GM12878 (cell line): ENCODE data around the gene INSC. TPM values are rescaled to one million over a fixed set of nuclear protein-coding genes. Genes with fewer than 3 reads are reported as not detected.

Experiments
- ATAC-seq: fragments of 200-7000 bp; cut with Tn5 transposase; 3 replicates; pipeline ENCODE4 v1.9.1; 2020; ENCODE audit warnings: mild to moderate bottlenecking, moderate library complexity
- BruUV-seq: library from RNA; stranded (reverse); fragments of 400-500 nt; replicated peaks from 2 replicates; lab custom pipeline; 2021; lab: Mats Ljungman, UMichigan
- CTCF ChIA-PET: fragments of 300-600 bp; sonication (Branson Sonifier 250); formaldehyde crosslinking; extraction: SDS; loops from one replicate; lab custom pipeline; 2021; ENCODE audit warnings: inconsistent platforms; lab: Yijun Ruan, JAX
- POLR2A ChIA-PET: fragments of 350-600 bp; formaldehyde crosslinking; extraction: SDS; loops from one replicate; lab custom pipeline; 2021; ENCODE audit warnings: inconsistent platforms; lab: Charles Lee
- RAD21 ChIA-PET: fragments of 300-600 bp; sonication (Branson Sonifier 250); formaldehyde crosslinking; loops from one replicate; lab custom pipeline; 2023; ENCODE audit warnings: antibody characterized with exemption; ENCODE audit not compliant: unreplicated experiment; lab: Charles Lee
- SMC1A ChIA-PET: fragments of 300-600 bp; sonication (Branson Sonifier 250); formaldehyde crosslinking; loops from one replicate; lab custom pipeline; 2023; ENCODE audit not compliant: unreplicated experiment, uncharacterized antibody; lab: Charles Lee
- DNase-seq: peaks from one replicate; pipeline ENCODE4 v3.0.0-alpha.2; 2011; ENCODE audit warnings: low read depth, low spot score
- FAIRE-seq: peaks from 3 replicates; lab custom pipeline; 2011; peaks lifted over from hg19 to GRCh38; lab: Jason Lieb, UNC
- H2AFZ ChIP-seq: 2 replicates; pipeline ENCODE4 v1.6.0; 2011; ENCODE audit warnings: low read depth, low read length, control low read depth; ENCODE audit not compliant: control insufficient read depth
- H3K27ac ChIP-seq: 2 replicates; pipeline ENCODE4 v1.5.1; 2011; ENCODE audit warnings: control low read depth; ENCODE audit not compliant: control insufficient read depth, insufficient read depth
- H3K27me3 ChIP-seq, 2 experiments: replicated peaks in 1 of 2; 2 replicates each; pipeline versions ENCODE4 v1.6.0 to v1.6.1; 2011; ENCODE audit warnings: low read length in 1 of 2; ENCODE audit not compliant: control insufficient read depth in 2 of 2, insufficient read depth in 2 of 2
- H3K36me3 ChIP-seq, 2 experiments: 2 replicates each; pipeline ENCODE4 v1.5.1; 2011; ENCODE audit warnings: low read length in 1 of 2; ENCODE audit not compliant: control insufficient read depth in 2 of 2, insufficient read depth in 2 of 2
- H3K4me1 ChIP-seq: 2 replicates; pipeline ENCODE4 v1.6.1; 2011; ENCODE audit warnings: mild to moderate bottlenecking, low read length, moderate library complexity, mixed read lengths; ENCODE audit not compliant: control insufficient read depth, insufficient read depth
- H3K4me2 ChIP-seq: 2 replicates; pipeline ENCODE4 v1.6.0; 2011; ENCODE audit warnings: control low read depth; ENCODE audit not compliant: control insufficient read depth, insufficient read depth
- H3K4me3 ChIP-seq: fragments of 200-600 bp; sonication (generic); 2 replicates; pipeline ENCODE4 v1.5.1; 2016
- H3K79me2 ChIP-seq: 2 replicates; pipeline ENCODE4 v1.6.0; 2011; ENCODE audit warnings: low read length; ENCODE audit not compliant: control insufficient read depth, insufficient read depth
- H3K9ac ChIP-seq: 2 replicates; pipeline ENCODE4 v1.8.0; 2011; ENCODE audit warnings: low read length, control low read depth, mixed read lengths; ENCODE audit not compliant: control insufficient read depth, insufficient read depth
- H3K9me3 ChIP-seq: replicated peaks from 3 replicates; pipeline ENCODE4 v1.5.1; 2011; ENCODE audit warnings: mild to moderate bottlenecking, low read length; ENCODE audit not compliant: control insufficient read depth, insufficient read depth
- H4K20me1 ChIP-seq: 2 replicates; pipeline ENCODE4 v1.6.0; 2011; ENCODE audit not compliant: control insufficient read depth, insufficient read depth
- BCLAF1 ChIP-seq: fragments of 450-650 bp; IDR thresholded peaks from 2 replicates; pipeline ENCODE4 v1.6.1; 2017; ENCODE audit warnings: antibody characterized with exemption, mild to moderate bottlenecking, moderate library complexity
- BHLHE40 ChIP-seq, 2 experiments: fragments of 450-650 bp in 1 of 2; IDR thresholded peaks; 2 replicates each; pipeline ENCODE4 v1.6.1; 2011 to 2017; ENCODE audit warnings: low read depth in 2 of 2, borderline replicate concordance in 1 of 2, improper control_type of control experiment in 1 of 2, low read length in 1 of 2, mild to moderate bottlenecking in 1 of 2
- BMI1 ChIP-seq: fragments of 450-650 bp; IDR thresholded peaks from 2 replicates; pipeline ENCODE4 v1.6.1; 2016; ENCODE audit warnings: mild to moderate bottlenecking, moderate library complexity, borderline replicate concordance
- DPF2 ChIP-seq: fragments of 450-650 bp; IDR thresholded peaks from 2 replicates; pipeline ENCODE4 v1.6.1; 2017; ENCODE audit warnings: mild to moderate bottlenecking
- E2F4 ChIP-seq: IDR thresholded peaks from 2 replicates; pipeline ENCODE4 v1.6.1; 2012; ENCODE audit warnings: low read depth, low read length, improper control_type of control experiment
- EZH2 ChIP-seq: IDR thresholded peaks from 2 replicates; pipeline ENCODE4 v1.6.1; 2012; ENCODE audit warnings: low read depth, mild to moderate bottlenecking, control low read depth, inconsistent platforms, low read length, borderline replicate concordance; ENCODE audit not compliant: control insufficient read depth
- HSF1 ChIP-seq: fragments of 150-350 bp; IDR thresholded peaks from 2 replicates; pipeline ENCODE4 v1.6.1; 2014; ENCODE audit warnings: mild to moderate bottlenecking, low read depth, low read length
- PAX8 ChIP-seq: fragments of 450-650 bp; IDR thresholded peaks from 2 replicates; pipeline ENCODE4 v1.6.1; 2017; ENCODE audit warnings: mild to moderate bottlenecking, moderate library complexity
- SP1 ChIP-seq: IDR thresholded peaks from one replicate; pipeline ENCODE4 v1.6.1; 2011; ENCODE audit warnings: low read depth, low read length
- SREBF1 ChIP-seq: IDR thresholded peaks from 2 replicates; pipeline ENCODE4 v1.6.1; 2012; ENCODE audit warnings: mild to moderate bottlenecking, low read length
- SREBF2 ChIP-seq: IDR thresholded peaks from 2 replicates; pipeline ENCODE4 v1.6.1; 2012; ENCODE audit warnings: mild to moderate bottlenecking, low read length
- STAT3 ChIP-seq: IDR thresholded peaks from 2 replicates; pipeline ENCODE4 v1.6.1; 2011; ENCODE audit warnings: low read depth, low read length, improper control_type of control experiment
- ZSCAN29 ChIP-seq: fragments of 450-650 bp; IDR thresholded peaks from 2 replicates; pipeline ENCODE4 v1.6.1; 2017; ENCODE audit warnings: mild to moderate bottlenecking, moderate library complexity
- WGBS: methylation state at CpG from one replicate; pipeline ENCODE4 v1.1.6; 2016; ENCODE audit warnings: low lambda C conversion rate; ENCODE audit not compliant: insufficient replicate concordance, insufficient coverage; ENCODE audit errors: missing lambda C conversion rate; 5-methylcytosine and 5-hydroxymethylcytosine counted together
- in situ Hi-C: fragments of 300-500 bp; cut with MboI; formaldehyde crosslinking; loops from 9 replicates; pipeline ENCODE4 v1.14.3; 2018; ENCODE audit warnings: mixed read lengths
- intact Hi-C: fragments of 100-400 bp; cut with micrococcal nuclease; formaldehyde crosslinking; loops from one replicate; pipeline ENCODE4 v1.14.2; 2022; ENCODE audit not compliant: unreplicated experiment
- polyA plus RNA-seq, 11 experiments: library from polyadenylated mRNA; depleted of rRNA in 4 of 11; unstranded in 6 of 11; stranded (reverse) in 5 of 11; fragments of >200 nt; fragmentation: Nextera tagmentation in 4 of 11; fragmentation: Illumina TruSeq in 1 of 11; extraction: Ambion mirVana in 4 of 11; extraction: Trizol in 1 of 11; gene quantifications; 1 replicate in 1 of 11; 2 replicates in 10 of 11; pipeline versions ENCODE4 v1.2.1 to v1.2.3, GENCODE V29; 2011 to 2016; ENCODE audit warnings: inconsistent platforms in 2 of 11, missing spikeins in 2 of 11, low read depth in 1 of 11
- total RNA-seq, 4 experiments: library from RNA; depleted of rRNA in 3 of 4; stranded (reverse); fragments of >200 nt in 3 of 4; fragmentation: Illumina TruSeq in 1 of 4; extraction: Trizol in 1 of 4; gene quantifications; 2 replicates each; pipeline versions ENCODE4 v1.2.1 to v1.2.3, GENCODE V29; 2013 to 2021

INSC gene
- total and polyA plus RNA-seq, 10 of the 15 experiments (the other 5 are each of a cell fraction or from before 2014, with no cell fraction given) = 0.13 to 0.33 TPM; not detected in 8

DNA sequence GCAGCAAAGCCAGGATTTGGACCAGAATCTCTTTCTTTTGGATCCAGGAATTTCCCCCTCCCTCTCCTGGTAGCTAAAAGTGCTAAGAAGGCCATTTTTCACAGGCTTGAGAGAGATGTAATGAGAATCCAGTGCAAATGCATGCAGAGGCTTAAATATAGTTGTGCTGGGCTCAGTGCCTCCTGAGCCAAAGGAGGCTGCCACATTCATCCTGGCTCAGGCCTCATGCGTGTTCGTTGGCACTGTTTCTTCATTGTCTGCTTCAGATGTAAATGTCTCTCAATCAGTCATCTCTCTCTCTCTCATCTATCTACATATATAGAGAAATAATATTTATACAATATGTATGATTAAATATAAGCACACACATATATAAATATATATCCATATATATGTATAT, 83.6 kb downstream of the INSC start:
- SMC1A ChIA-PET = no interaction called here
- H3K9ac ChIP-seq = no peak overlapping the region
- TF ChIP-seq DPF2 = no peak
- TF ChIP-seq EZH2 = no peak
- no peak for TF ChIP-seq PAX8
- TF ChIP-seq SREBF2 = no peak
- no peak for TF ChIP-seq STAT3
- no peaks in the 10 kb centered on the region for H3K9me3 ChIP-seq
- H3K4me2 ChIP-seq = no peak overlapping the region
- DNase-seq (no peak), FAIRE-seq (no peak), ATAC-seq (no peak)
- RAD21 ChIA-PET = no interaction called here
- H3K4me3 ChIP-seq = no peak overlapping the region
- intact Hi-C loops = no loop called here
- POLR2A ChIA-PET = no interaction called here
- H4K20me1 ChIP-seq = no peaks in the 10 kb centered on the region
- H3K4me1 ChIP-seq = no peaks in the 10 kb centered on the region
- 89% methylated on average over 2 of the region's 2 CpGs for WGBS
- H3K36me3 ChIP-seq = no peaks in the 10 kb centered on the region
- no TSS peak for BruUV-seq
- H3K27ac ChIP-seq = no peak overlapping the region
- in situ Hi-C loops = loop anchor here (5.0 kb wide), 1 partner anchor 96 kb away; no protein-coding TSS in a partner anchor
- H3K27me3 ChIP-seq = no peaks in the 10 kb centered on the region
- no peak overlapping the region for H2AFZ ChIP-seq
- no peaks in the 10 kb centered on the region for H3K79me2 ChIP-seq
- CTCF ChIA-PET = interaction anchor here (1.6 to 2.1 kb wide), 2 partner anchors 96 to 97 kb away, joined by 4 to 7 read pairs; no protein-coding TSS in a partner anchor

DNA sequence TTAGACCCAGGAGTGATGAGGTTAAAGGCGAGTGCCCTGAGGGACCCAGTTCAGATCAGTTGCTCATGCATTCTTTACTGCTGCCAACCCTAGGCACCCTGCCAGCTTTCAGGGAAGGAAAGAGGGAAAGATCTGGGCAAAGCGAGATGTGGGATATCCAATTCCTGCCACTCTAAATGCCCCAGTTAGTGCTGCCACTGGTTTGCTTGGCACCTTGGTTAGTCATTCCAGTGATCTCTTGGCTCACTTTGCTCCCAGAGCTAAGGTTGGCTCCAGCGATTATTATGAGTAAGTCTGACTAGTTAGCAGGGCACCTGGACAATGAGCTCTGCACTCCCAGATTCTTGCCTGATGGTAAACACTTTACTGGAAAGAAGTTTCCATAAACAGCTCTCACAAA, 85.0 kb downstream of the INSC start:
- no TSS peak for BruUV-seq
- H3K27me3 ChIP-seq = no peaks in the 10 kb centered on the region
- no peak overlapping the region for H3K4me3 ChIP-seq
- ATAC-seq = no peak
- POLR2A ChIA-PET = no interaction called here
- 28% methylated on average over 3 of the region's 3 CpGs for WGBS
- in situ Hi-C loops = loop anchor here (5.0 kb wide), 1 partner anchor 97 kb away; no protein-coding TSS in a partner anchor
- no peak overlapping the region for H2AFZ ChIP-seq
- H3K79me2 ChIP-seq = no peaks in the 10 kb centered on the region
- CTCF ChIA-PET = interaction anchor here (1.2 to 1.4 kb wide), 2 partner anchors 8 to 99 kb away, joined by 3 to 4 read pairs; no protein-coding TSS in a partner anchor
- H3K4me2 ChIP-seq = no peak overlapping the region
- H3K27ac ChIP-seq = no peak overlapping the region
- SMC1A ChIA-PET = no interaction called here
- DNase-seq = no peak
- H4K20me1 ChIP-seq = no peaks in the 10 kb centered on the region
- RAD21 ChIA-PET = no interaction called here
- H3K9me3 ChIP-seq = no peaks in the 10 kb centered on the region
- no peaks in the 10 kb centered on the region for H3K4me1 ChIP-seq
- no peaks in the 10 kb centered on the region for H3K36me3 ChIP-seq
- intact Hi-C loops = no loop called here
- no peak for FAIRE-seq
- no peak overlapping the region for H3K9ac ChIP-seq
- no peak for TF ChIP-seq SREBF1
- no peak for TF ChIP-seq HSF1
- no peak for TF ChIP-seq E2F4
- TF ChIP-seq BCLAF1 = no peak
- TF ChIP-seq BMI1 = no peak
- TF ChIP-seq BHLHE40 (IDR thresholded peaks at IDR 0.05; ENCODE audit: borderline replicate concordance in 1 of 2, low read depth in 2 of 2, low read length in 1 of 2) = no peak
- TF ChIP-seq SP1 = no peak
- no peak for TF ChIP-seq ZSCAN29
